ENCODE results near the gene CACNA1H. TPM values are rescaled to one million over a fixed set of nuclear protein-coding genes. Genes with fewer than 3 reads are reported as not detected.
"Not testable (repeated sequence)": the region's sequence is repeated elsewhere in the genome, so short reads cannot be mapped to it uniquely, and the experiment has no call there.

CACNA1H gene
- total RNA-seq, 6 experiments from 2014 or later, result 0.56 to 14.0 (median 5.0) TPM

GRCh38 chr16:1265826-1266225 is 112.9 kb downstream of the CACNA1H start:
- no peaks in the 10 kb centered on the region for H3K36me3 ChIP-seq
- no peak overlapping the region for H3K4me3 ChIP-seq
- H3K4me1 ChIP-seq, result no peaks in the 10 kb centered on the region
- peaks cover 0 to 5% of the 10 kb centered on the region in 2 donors for H3K27me3 ChIP-seq
- no peaks in the 10 kb centered on the region for H3K9me3 ChIP-seq
- no peak for ATAC-seq
- DNase-seq, result no peak
- TF ChIP-seq POLR2A (IDR thresholded peaks at IDR 0.05), result no peak
- no peak for TF ChIP-seq CTCF (IDR thresholded peaks at IDR 0.05)
- 61% methylated on average over 3 of the region's 19 CpGs for WGBS (ENCODE audit: insufficient coverage, low coverage, low lambda C conversion rate, missing lambda C conversion rate)
- intact Hi-C loops (cut with DNase I), result no loop called here
- H3K27ac ChIP-seq, result no peak overlapping the region

- intact Hi-C loops (cut with DNase I); H3K4me1 ChIP-seq; H3K27ac ChIP-seq; ATAC-seq; H3K27me3 ChIP-seq; DNase-seq; H3K36me3 ChIP-seq; H3K9me3 ChIP-seq; H3K4me3 ChIP-seq: not testable (repeated sequence)
- whole genome bisulfite sequencing (ENCODE audit: insufficient coverage, low coverage, low lambda C conversion rate, missing lambda C conversion rate), result no CpG with 5 or more reads among the region's 7 CpGs
Measured at GRCh38 chr16:1269418-1269817, 116.5 kb downstream of the CACNA1H start.

- no peaks in the 10 kb centered on the region for H3K36me3 ChIP-seq
- WGBS (ENCODE audit: insufficient coverage, low coverage, low lambda C conversion rate, missing lambda C conversion rate), result 84% methylated on average over 12 of the region's 12 CpGs
- H3K27ac ChIP-seq, result no peak overlapping the region
- no peak for ATAC-seq
- no peaks in the 10 kb centered on the region for H3K27me3 ChIP-seq
- TF ChIP-seq CTCF (IDR thresholded peaks at IDR 0.05) (no peak), POLR2A (IDR thresholded peaks at IDR 0.05) (no peak)
- no peaks in the 10 kb centered on the region for H3K4me1 ChIP-seq
- intact Hi-C loops (cut with DNase I), result no loop called here
- H3K9me3 ChIP-seq, result no peaks in the 10 kb centered on the region
- DNase-seq, result no peak
- no peak overlapping the region for H3K4me3 ChIP-seq
Measured at GRCh38 chr16:1271380-1271723, 118.4 kb downstream of the CACNA1H start.

Other genes starting within 250 kb of the CACNA1H start
- 10 to 100 TPM; 10.9 to 20.0 (median 13.8) TPM for gene LMF1, start 182.1 kb upstream of the CACNA1H start, total RNA-seq
- under 1 TPM in 3 of 6 experiments, not detected in 3; 0.07 to 0.13 (median 0.09) TPM for gene SOX8, start 171.3 kb upstream of the CACNA1H start, total RNA-seq
- gene SSTR5, start 80.4 kb upstream of the CACNA1H start, total RNA-seq, result not detected
- gene C1QTNF8, start 56.9 kb upstream of the CACNA1H start, total RNA-seq, result not detected
- gene TPSG1, start 72.2 kb downstream of the CACNA1H start, total RNA-seq, result under 1 TPM in 3 of 6 experiments, not detected in 3; 0.20 to 0.43 (median 0.43) TPM
- 1 to 10 TPM in 2 of 6 experiments, under 1 TPM in 2, not detected in 2; 0.24 to 1.6 (median 0.83) TPM for gene TPSB2, start 77.1 kb downstream of the CACNA1H start, total RNA-seq
- gene TPSAB1, start 87.6 kb downstream of the CACNA1H start, total RNA-seq, result 1 to 10 TPM in 1 of 6 experiments, under 1 TPM in 4, not detected in 1; 0.39 to 1.1 (median 0.81) TPM
- not detected for gene TPSD1, start 103.0 kb downstream of the CACNA1H start, total RNA-seq
- 10 to 100 TPM; 25.0 to 48.0 (median 39.3) TPM for gene UBE2I, start 156.5 kb downstream of the CACNA1H start, total RNA-seq
- gene BAIAP3, start 180.5 kb downstream of the CACNA1H start, total RNA-seq, result 1 to 10 TPM; 5.4 to 7.6 (median 5.8) TPM
- 10 to 100 TPM; 20.7 to 66.5 (median 24.5) TPM for gene TSR3, start 198.8 kb downstream of the CACNA1H start, total RNA-seq
- gene GNPTG, start 198.8 kb downstream of the CACNA1H start, total RNA-seq, result 10 to 100 TPM; 44.3 to 72.8 (median 63.0) TPM

Data from right lobe of liver (tissue), 6 donors.